HG03066 (cell line): ENCODE data around the gene ZNF451.

Source experiments
- ATAC-seq: cut with Tn5 transposase; IDR thresholded peaks from one replicate; pipeline ENCODE4 v1.9.1; 2021; ENCODE audit warnings: low read depth; ENCODE audit not compliant: unreplicated experiment

ZNF451 gene

DNA sequence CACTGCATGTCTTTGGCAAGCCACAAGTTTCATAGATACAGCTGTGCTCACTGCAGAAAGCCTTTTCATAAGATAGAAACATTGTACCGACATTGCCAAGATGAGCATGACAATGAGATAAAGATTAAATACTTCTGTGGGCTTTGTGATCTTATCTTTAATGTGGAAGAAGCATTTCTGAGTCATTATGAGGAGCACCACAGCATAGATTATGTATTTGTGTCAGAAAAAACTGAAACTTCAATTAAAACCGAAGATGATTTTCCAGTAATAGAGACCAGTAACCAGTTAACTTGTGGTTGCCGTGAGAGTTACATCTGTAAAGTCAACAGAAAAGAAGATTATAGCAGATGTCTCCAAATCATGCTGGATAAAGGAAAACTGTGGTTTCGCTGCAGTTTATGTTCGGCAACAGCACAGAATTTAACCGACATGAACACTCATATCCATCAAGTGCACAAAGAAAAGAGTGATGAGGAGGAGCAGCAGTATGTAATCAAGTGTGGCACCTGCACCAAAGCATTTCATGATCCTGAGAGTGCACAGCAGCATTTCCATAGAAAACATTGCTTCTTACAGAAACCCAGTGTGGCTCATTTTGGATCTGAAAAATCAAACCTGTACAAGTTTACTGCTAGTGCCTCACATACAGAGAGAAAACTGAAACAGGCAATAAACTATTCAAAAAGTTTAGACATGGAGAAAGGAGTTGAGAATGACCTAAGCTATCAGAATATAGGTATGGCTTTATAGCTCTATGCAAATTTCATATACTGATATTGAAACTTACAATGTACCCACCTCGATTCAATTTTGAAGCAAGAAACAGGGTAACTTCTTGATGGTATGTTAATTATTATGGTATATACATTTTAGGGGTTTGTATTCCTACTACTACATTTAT is 58.2 kb downstream of the ZNF451 start:
- ATAC-seq: no peak

DNA sequence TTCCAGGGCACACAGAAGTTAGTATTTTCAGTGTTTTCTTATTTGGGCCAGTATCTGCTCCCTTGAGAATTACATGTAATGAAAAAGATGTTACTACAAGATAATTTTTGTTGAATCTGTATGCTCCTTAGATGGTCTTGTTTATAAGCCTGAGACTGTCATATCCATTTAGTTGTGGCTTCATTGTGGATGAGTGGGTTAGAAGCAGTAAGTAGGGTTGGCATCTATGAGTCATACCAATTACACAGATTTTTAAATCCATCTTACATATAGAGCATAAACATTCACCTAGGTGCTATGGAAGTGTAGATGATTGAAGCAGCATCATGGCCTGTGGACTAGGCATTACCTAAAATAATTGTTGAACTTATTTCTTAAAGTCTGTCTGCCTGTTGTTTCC is 68.7 kb downstream of the ZNF451 start:
- ATAC-seq: no peak

DNA sequence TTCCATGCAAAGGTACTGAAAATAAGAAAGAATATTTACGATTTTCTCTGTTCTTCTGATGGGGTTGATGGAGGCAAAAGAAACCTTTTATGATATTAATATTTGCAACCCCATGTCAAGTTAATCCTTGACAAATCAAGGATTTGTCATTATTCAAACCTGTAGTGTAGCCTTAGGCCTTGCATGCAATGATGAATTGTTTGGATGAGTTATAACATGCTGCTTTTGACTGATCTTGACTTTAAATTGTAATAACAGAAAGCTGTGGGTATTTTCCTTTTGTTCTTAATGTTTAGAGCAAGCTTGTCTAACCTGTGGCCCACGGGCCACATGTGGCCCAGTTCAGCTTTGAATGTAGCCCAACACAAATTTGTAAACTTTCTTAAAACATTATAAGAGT is 69.1 kb downstream of the ZNF451 start:
- ATAC-seq: no peak

- ATAC-seq: no peak
These were observed 72.0 kb downstream of the ZNF451 start for GRCh38 chr6:57162028-57162427.

DNA sequence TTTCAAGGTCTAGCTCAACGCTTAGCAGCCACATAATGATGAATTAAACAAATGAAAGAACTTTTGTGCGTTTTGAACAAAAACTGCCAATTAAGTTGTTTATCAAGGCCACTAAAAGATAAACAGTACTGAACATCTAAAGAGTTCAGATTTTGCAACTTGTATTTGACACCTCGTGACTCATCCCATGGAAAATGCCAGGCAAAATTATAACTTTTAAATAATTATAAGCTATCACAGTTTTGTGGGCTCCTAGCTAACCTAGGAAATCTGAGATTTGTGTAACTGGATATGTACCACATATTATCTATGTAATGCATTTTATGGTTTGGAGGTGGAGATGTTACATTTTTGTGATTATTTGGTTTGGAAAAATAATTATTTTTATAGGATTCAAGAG is 72.5 kb downstream of the ZNF451 start:
- ATAC-seq: no peak

DNA sequence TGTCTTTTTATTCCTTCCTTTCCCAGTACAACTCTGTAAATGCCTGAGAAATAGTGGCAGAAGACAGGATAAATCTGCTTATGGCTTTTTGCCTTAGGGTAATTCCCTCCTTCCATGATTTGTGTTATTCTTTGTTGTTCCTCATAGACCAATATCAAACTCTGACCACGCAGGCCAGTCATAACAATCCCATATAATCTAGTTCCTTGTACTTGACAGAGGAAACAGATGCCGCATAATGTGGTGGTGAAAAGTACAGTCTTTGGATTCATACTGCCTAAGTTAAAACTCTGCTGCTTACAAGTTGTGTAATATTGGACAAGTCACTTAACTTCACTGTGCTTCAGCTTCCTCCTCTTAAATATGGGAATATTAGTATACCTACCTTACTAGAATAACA is 74.0 kb downstream of the ZNF451 start:
- no peak for ATAC-seq

DNA sequence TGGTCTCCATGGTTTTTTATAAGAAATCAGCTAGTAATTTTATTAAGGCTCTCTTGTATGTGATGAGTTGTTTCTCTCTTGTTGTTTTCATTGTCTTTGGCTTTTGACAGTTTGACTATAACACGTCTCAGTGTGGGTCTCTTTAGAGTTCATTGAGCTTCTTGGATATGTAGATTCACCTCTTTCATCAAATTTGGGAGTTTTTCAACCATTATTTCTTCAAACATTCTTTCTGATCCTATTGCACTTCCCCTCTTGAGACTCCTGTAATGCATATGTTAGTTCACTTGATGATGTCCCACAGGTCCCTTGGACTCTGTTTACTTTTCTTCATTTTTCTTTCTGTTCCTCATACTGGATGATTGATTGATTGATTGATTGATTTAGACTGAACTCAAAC is 75.1 kb downstream of the ZNF451 start:
- no peak for ATAC-seq

GRCh38 chr6:57172136-57173055 is 82.4 kb downstream of the ZNF451 start, which contains the start of gene BAG2:
TSS of gene BAG2 (plus strand) at chr6:57172326. CDS start at chr6:57172698, 372 bp downstream.
- peak; percentile 87 for ATAC-seq

DNA sequence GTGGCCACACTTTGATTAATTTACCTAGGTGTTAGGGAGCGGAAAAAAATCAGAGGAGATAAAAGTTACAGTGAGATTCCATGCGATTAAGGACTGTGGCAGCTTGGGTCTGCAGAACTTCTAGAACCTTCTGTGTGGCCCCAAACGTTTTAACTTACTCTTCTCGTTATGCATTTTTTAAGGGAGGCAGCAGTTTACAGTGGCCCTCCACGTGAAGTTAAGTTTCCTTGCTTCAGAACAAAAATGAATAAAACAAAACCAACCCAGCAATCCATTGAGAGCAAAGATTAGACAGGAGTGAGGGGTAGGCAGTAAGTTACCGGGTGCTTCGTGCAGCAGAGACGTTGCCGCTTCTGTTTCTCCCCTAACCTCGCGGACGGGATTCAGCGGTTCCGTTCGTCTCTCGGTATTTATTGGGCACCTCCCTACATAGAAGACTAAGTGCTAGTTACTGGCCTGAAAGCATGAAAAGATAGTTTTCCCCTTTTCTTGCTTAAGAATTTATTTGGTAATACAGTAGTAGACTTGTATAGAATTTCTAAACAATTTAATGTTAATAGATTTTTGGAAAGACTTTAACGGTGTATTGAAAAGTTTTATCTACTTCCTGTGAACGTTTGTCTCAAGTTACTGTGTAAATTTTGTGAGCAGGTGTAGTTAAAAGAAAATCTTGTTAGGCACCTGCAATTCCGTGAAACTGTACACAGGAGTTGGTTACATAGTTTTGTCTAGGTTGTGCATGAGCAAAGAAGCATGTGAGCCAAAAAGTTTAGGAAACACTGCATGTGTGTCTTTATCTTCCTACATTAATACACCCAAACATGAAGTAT is 83.3 kb downstream of the ZNF451 start:
- no peak for ATAC-seq

DNA sequence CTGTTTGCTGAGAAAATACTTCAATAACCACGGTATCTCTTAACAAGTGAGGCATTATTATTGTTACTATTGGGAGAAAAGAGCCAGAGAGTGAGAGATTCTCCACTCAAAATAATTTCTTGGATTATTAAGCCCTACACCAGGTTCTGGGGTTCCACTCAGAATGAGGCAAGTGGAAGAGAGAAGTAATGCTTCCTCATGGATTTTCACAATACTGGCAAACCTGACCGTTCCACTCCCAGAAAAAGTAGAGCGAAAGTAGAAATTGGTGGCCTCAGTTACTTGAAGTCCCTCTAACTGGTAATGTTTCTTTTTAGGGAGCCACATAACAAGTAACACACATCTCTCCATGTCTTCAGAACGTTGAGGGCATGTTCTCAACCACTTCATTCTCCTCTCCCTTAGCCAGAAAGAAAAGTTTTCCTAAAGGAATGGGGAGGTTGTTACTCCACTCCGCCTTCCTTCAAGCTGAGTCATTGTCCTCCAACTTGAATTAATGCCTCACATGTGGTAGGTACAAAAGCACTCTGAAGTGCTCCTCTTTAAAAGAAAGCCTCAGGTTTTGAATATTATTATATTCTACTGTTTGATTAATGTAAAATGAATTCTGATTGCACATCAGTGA is 84.0 kb downstream of the ZNF451 start:
- ATAC-seq: no peak

DNA sequence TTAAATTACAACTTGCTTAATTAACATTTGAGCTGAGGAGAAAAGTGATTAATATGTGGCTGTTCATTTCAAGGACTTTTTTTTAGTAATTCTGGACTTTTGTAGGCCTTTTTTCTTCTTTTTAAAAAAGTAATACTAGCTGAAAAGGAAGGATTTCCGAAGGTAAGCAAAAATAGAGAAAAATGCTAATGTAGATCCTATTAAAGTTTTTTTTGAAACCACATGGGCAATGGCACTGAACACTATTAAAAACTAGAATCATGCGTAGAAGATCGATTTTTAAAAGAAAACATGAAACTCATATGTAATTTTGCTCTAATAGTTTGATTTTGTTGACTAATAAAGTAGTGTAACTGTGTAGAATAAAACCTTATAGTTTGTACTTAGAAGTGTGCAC is 84.5 kb downstream of the ZNF451 start:
- no peak for ATAC-seq

DNA sequence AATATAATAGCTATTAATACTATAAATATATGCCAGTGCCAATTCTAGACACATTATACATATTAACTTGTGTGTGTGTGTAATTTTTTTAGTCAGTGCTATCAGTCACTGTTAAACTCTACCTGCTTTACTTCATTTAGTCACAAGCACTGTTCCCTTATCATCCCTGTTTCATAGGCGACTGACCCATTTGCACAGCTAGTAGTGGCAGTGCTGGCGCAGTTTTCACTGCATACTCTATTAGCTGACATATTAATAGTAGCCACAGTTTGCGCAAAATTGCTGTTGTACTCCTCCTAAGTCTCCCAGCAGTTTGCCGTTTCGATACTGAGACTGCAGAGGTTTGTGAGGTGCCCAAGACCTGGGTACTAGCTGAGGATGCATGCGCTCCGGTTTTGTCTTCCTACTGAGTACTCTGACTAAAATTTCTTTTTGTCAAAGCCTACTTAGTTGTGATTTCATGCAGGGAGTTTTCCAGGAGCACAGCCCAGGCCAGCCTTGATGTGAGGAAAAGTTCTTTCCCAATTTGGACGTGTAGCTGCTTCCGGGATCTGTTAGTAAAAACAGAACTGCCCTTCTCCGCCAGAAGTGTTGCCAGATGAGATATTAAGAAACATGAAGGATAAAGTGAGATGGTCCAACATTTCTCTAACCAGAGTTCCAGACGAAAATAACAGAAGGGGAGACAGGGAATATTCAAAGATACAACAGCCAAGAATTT is 87.7 kb downstream of the ZNF451 start:
- no peak for ATAC-seq

DNA sequence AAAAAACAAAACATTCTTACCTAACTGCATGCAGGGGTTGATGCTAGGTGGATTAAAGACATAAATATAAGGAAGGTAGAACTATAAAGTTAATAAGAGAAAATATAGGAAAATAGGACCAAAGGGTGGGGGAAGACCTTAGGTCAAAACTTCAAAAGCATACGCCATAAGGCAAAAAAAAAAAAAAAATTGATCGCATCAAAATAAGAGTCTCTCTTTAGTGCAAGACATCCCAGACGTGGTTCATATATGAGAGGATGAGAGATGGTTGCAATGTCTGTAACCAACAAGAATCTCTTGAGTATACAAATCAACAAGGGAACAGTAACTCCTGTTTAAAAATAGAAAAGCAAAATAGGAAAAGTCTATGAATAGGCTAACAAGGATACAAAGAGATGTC is 90.6 kb downstream of the ZNF451 start:
- ATAC-seq: no peak

- no peak for ATAC-seq
These were observed 92.0 kb downstream of the ZNF451 start for GRCh38 chr6:57182017-57182432.

DNA sequence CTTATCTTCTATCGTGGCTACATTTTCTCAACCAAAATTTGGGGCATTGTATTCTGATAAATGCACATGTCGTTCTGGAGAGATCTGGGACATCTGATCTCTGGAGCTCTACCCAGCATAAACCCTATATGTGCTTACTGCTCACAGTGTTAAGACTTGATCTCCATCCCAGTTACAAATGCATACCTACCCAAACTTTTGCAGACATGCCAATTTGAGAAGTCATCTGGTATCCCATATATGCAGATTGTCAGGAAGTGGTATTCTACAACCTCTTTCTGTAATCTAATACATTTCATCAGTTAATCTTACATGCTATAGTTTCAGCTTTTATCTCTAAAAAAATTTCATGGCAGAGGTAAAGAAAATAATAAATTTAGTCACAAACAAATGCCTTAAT is 93.3 kb downstream of the ZNF451 start:
- ATAC-seq: no peak

GRCh38 chr6:57190140-57190539 is 100.2 kb downstream of the ZNF451 start:
- no peak for ATAC-seq

GRCh38 chr6:57193177-57193576 is 103.2 kb downstream of the ZNF451 start:
- no peak for ATAC-seq

DNA sequence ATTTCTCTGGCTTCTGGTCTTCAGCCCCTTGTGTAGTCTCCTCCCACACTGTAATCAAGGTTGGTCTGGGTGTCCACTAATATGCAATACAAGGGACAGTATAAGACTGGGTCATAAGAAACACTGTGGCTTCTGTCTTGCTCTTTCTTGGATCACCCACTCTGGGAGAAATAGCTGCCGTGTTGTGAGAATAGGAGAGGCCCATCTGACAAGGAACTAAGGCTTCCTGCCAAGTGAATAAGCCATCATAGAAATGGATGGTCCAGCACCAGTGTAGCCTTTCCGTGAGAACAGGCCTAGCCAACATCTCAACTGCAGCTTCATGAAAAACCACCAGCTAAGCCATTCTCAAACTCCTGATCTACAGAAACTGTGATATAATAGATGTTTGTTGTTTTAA is 105.5 kb downstream of the ZNF451 start:
- ATAC-seq: no peak

DNA sequence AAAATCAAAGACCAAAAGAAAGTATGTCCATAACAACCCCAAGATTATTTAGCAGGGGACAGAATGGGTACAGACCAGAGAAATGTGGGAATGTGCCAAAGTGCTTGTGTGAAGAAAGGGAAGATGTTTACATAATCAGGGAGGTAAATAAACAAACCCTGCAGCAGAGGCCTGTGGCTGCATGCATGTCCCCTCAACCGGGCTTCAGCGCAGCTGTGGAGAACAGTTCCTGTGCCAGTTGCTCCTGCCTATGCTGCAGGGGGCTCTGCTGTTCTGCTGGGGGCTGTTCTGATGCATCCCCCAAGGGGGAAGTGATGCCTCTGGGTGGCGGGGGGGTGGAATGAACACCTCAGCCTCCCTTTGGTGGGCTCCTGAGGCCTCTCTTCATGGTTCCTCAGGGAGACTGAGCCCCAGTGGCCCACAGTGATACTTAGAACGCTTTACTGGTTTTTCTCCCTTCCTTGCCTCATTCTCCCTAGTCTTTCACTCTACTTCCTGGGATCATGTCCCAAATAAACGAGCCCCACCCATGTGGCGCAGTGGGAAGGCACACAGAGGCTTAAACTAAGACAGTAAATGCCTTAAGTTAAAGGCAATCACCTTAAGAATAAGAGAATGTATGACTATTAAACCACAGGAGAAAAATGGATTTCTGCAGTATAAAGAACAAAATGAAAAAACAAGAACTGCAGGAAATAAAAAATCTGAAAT is 109.1 kb downstream of the ZNF451 start:
- no peak for ATAC-seq
